Measurements from ENCODE around the gene ANKRD2.

DNA sequence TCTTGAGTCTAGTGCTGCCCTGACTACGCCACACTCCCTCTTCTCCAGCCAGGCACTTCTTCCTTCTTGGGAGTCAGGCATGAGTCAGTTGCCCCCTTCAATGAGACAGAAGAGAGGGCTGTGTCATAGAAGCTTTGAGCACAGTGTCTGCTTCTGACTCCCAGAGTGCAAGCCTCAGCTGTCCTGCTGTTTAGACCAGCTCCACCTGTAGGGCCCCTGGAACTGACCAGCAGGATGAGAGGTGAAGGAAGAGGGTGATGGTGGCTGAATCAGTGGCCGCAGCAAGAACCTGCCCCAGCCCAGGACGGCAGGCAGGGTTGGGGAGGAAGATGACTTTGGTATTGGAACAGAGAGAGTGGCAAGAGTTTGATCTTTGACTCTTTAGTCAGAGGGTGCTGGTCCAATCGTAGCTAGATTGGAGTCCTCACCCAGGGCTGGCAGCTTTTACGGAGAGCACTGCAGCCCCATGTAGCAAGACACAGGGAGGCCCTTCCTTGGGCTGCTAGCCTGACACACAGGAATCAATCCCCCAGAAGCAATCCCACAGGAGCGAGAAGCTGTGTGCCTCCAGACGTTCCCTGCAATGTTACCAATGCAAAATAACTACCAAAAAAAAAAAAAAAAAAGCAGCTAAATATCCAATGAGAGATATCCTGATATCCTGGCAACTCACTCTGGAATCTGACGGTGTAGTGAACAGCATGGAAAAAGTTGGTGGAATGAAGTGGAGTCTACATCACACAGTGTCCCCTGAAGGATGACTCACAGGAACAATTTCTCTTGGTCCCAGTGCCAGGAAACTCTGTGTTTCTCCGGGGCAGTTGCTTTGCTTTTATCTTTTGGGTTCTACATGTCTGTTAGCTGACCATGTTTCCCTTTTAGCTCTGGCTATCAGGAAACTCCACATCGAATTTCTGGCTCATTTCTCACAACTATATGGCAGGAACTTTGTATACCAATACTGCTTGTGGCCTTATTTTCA lies 23.8 kb downstream of the ANKRD2 start:
- TF ChIP-seq TARDBP (IDR thresholded peaks at IDR 0.05) = no peak
- TF ChIP-seq L3MBTL2 (conservative IDR thresholded peaks at IDR 0.05) = no peak
- no peak for TF ChIP-seq FOXM1 (IDR thresholded peaks at IDR 0.05; ENCODE audit: borderline replicate concordance)
- no peak for TF ChIP-seq BHLHE40 (IDR thresholded peaks at IDR 0.05; ENCODE audit: borderline replicate concordance)
- no peak for TF ChIP-seq SUZ12 (IDR thresholded peaks at IDR 0.05)
- TF ChIP-seq ELF4 (IDR thresholded peaks at IDR 0.05) = no peak
- TF ChIP-seq FOXK2 (IDR thresholded peaks at IDR 0.05) = no peak
- TF ChIP-seq, protein P1, sequence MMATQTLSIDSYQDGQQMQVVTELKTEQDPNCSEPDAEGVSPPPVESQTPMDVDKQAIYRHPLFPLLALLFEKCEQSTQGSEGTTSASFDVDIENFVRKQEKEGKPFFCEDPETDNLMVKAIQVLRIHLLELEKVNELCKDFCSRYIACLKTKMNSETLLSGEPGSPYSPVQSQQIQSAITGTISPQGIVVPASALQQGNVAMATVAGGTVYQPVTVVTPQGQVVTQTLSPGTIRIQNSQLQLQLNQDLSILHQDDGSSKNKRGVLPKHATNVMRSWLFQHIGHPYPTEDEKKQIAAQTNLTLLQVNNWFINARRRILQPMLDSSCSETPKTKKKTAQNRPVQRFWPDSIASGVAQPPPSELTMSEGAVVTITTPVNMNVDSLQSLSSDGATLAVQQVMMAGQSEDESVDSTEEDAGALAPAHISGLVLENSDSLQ (IDR thresholded peaks at IDR 0.05) = no peak
- TF ChIP-seq ZNF384 (IDR thresholded peaks at IDR 0.05) = no peak
- no peak for TF ChIP-seq SP1 (IDR thresholded peaks at IDR 0.05)
- no peak for TF ChIP-seq HDGF (IDR thresholded peaks at IDR 0.05; ENCODE audit: borderline replicate concordance)
- no peak for TF ChIP-seq NFRKB (IDR thresholded peaks at IDR 0.05)
